IMR-90 (cell line): ENCODE data around the gene DNASE2. TPM values are rescaled to one million over a fixed set of nuclear protein-coding genes. Genes with fewer than 3 reads are reported as not detected.
"Not testable (repeated sequence)": the region's sequence is repeated elsewhere in the genome, so short reads cannot be mapped to it uniquely, and the experiment has no call there.

Experiments
- ATAC-seq: fragments of 200-7000 bp; cut with Tn5 transposase; 2 replicates; pipeline ENCODE4 v1.9.1; 2020; ENCODE audit warnings: low read depth, mild to moderate bottlenecking, moderate library complexity
- BruUV-seq: library from RNA; stranded (reverse); fragments of 400-500 nt; replicated peaks from 2 replicates; lab custom pipeline; 2021; lab: Mats Ljungman, UMichigan
- CTCF ChIA-PET: fragments of 300-600 bp; formaldehyde crosslinking; extraction: SDS; loops from one replicate; lab custom pipeline; 2021; ENCODE audit warnings: antibody characterized with exemption; lab: Yijun Ruan, JAX
- POLR2A ChIA-PET: fragments of 300-600 bp; sonication (Branson Sonifier 250); formaldehyde crosslinking; loops from one replicate; lab custom pipeline; 2022; ENCODE audit warnings: antibody characterized with exemption; ENCODE audit not compliant: unreplicated experiment; lab: Charles Lee
- DNase-seq: peaks from one replicate; pipeline ENCODE4 v3.0.0; 2013
- H2AFZ ChIP-seq: replicated peaks from 2 replicates; pipeline ENCODE3; 2013; ENCODE audit warnings: low read length, mild to moderate bottlenecking; ENCODE audit not compliant: poor library complexity
- H2AK5ac ChIP-seq: 2 replicates; pipeline ENCODE4 v1.6.1; 2013; ENCODE audit warnings: low read depth, low read length, inconsistent platforms
- H2AK9ac ChIP-seq: replicated peaks from 2 replicates; pipeline ENCODE3; 2013; ENCODE audit warnings: mild to moderate bottlenecking, low read depth, low read length, moderate library complexity; ENCODE audit not compliant: poor library complexity
- H2BK120ac ChIP-seq: 2 replicates; pipeline ENCODE4 v1.6.1; 2013; ENCODE audit warnings: low read depth, low read length, inconsistent platforms
- H2BK15ac ChIP-seq: 3 replicates; pipeline ENCODE4 v1.6.1; 2013; ENCODE audit warnings: low read depth, low read length, inconsistent platforms
- H2BK20ac ChIP-seq: 2 replicates; pipeline ENCODE4 v1.6.1; 2013; ENCODE audit warnings: low read depth, mild to moderate bottlenecking, inconsistent platforms, low read length, moderate library complexity
- H2BK5ac ChIP-seq: 2 replicates; pipeline ENCODE4 v1.6.1; 2013; ENCODE audit warnings: mild to moderate bottlenecking, low read depth, low read length, inconsistent platforms; ENCODE audit not compliant: poor library complexity, severe bottlenecking
- H3K14ac ChIP-seq: replicated peaks from 2 replicates; pipeline ENCODE4 v1.6.1; 2013; ENCODE audit warnings: low read depth, low read length, inconsistent platforms
- H3K18ac ChIP-seq: 2 replicates; pipeline ENCODE4 v1.6.1; 2013; ENCODE audit warnings: low read depth, low read length, control low read depth
- H3K23ac ChIP-seq: 2 replicates; pipeline ENCODE4 v1.6.1; 2013; ENCODE audit warnings: low read depth, low read length, inconsistent platforms
- H3K27ac ChIP-seq: 2 replicates; pipeline ENCODE4 v1.5.1; 2013; ENCODE audit warnings: mild to moderate bottlenecking, control low read depth, low read length; ENCODE audit not compliant: insufficient read depth
- H3K27me3 ChIP-seq: 2 replicates; pipeline ENCODE4 v1.6.1; 2013; ENCODE audit warnings: low read length; ENCODE audit not compliant: control insufficient read depth, insufficient read depth
- H3K36me3 ChIP-seq: 2 replicates; pipeline ENCODE4 v1.6.1; 2013; ENCODE audit warnings: low read length, mixed read lengths; ENCODE audit not compliant: control insufficient read depth, insufficient read depth
- H3K4ac ChIP-seq: 2 replicates; pipeline ENCODE4 v1.6.1; 2013; ENCODE audit warnings: low read depth, low read length, inconsistent platforms
- H3K4me1 ChIP-seq: 2 replicates; pipeline ENCODE4 v1.6.1; 2013; ENCODE audit warnings: low read length, mixed read lengths; ENCODE audit not compliant: control insufficient read depth, insufficient read depth
- H3K4me2 ChIP-seq: 2 replicates; pipeline ENCODE4 v1.6.1; 2013; ENCODE audit warnings: low read depth, mild to moderate bottlenecking, control low read depth, low read length, moderate library complexity
- H3K4me3 ChIP-seq: 2 replicates; pipeline ENCODE4 v1.5.1; 2013; ENCODE audit warnings: low read depth, mild to moderate bottlenecking, control low read depth, low read length, moderate library complexity; ENCODE audit not compliant: insufficient read depth
- H3K56ac ChIP-seq: 2 replicates; pipeline ENCODE4 v1.6.1; 2013; ENCODE audit warnings: low read length, inconsistent platforms; ENCODE audit not compliant: insufficient read depth; ENCODE audit errors: extremely low read depth
- H3K79me1 ChIP-seq, 2 experiments: 2 replicates each; pipeline ENCODE4 v1.6.1; 2013; ENCODE audit warnings: low read length in 2 of 2, inconsistent platforms in 1 of 2, low read depth in 1 of 2
- H3K9ac ChIP-seq: 2 replicates; pipeline ENCODE4 v1.6.1; 2013; ENCODE audit warnings: low read depth, low read length, control low read depth
- H3K9me1 ChIP-seq: 2 replicates; pipeline ENCODE4 v1.6.1; 2013; ENCODE audit warnings: low read length, inconsistent platforms; ENCODE audit not compliant: insufficient read depth
- H3K9me3 ChIP-seq: 2 replicates; pipeline ENCODE4 v1.6.1; 2013; ENCODE audit warnings: low read length; ENCODE audit not compliant: control insufficient read depth, insufficient read depth
- H4K20me1 ChIP-seq: 2 replicates; pipeline ENCODE4 v1.6.1; 2013; ENCODE audit warnings: low read length, inconsistent platforms; ENCODE audit not compliant: insufficient read depth
- H4K5ac ChIP-seq: 2 replicates; pipeline ENCODE4 v1.6.1; 2013; ENCODE audit warnings: mild to moderate bottlenecking, low read depth, low read length, control low read depth
- H4K8ac ChIP-seq, 2 experiments: 2 replicates each; pipeline ENCODE4 v1.6.1; 2013; ENCODE audit warnings: low read depth in 2 of 2, low read length in 2 of 2, control low read depth in 1 of 2, inconsistent platforms in 1 of 2
- H4K91ac ChIP-seq: 2 replicates; pipeline ENCODE4 v1.6.1; 2013; ENCODE audit warnings: low read depth, low read length, inconsistent platforms; ENCODE audit not compliant: insufficient read depth
- MAFK ChIP-seq: IDR thresholded peaks from 2 replicates; pipeline ENCODE4 v1.6.1; 2012; ENCODE audit warnings: low read depth, low read length, improper control_type of control experiment
- WGBS, 2 experiments: methylation state at CpG; one replicate each; pipeline versions ENCODE4 v1.1.5 to v1.1.7; 2013; ENCODE audit warnings: missing lambda C conversion rate in 2 of 2; ENCODE audit not compliant: insufficient read length in 1 of 2; ENCODE audit errors: extremely low coverage in 2 of 2; 5-methylcytosine and 5-hydroxymethylcytosine counted together
- dilution Hi-C: fragments of 300-500 bp; cut with HindIII; formaldehyde crosslinking; loops from one replicate; pipeline ENCODE4 v1.14.3; 2018; ENCODE audit warnings: low sequenced_read_pairs; ENCODE audit not compliant: unreplicated experiment
- in situ Hi-C: fragments of 300-500 bp; cut with MboI; formaldehyde crosslinking; loops from 3 replicates; pipeline ENCODE4 v1.14.3; 2019; ENCODE audit warnings: low sequenced_read_pairs, inconsistent platforms, mixed read lengths
- intact Hi-C: fragments of 100-400 bp; cut with micrococcal nuclease; formaldehyde crosslinking; loops from 2 replicates; pipeline ENCODE4 v1.10.0; 2022
- polyA plus RNA-seq, 3 experiments: library from polyadenylated mRNA; depleted of rRNA; stranded (reverse); fragments of >200 nt; gene quantifications; 2 replicates each; pipeline ENCODE4 v1.2.3, GENCODE V29; 2012; ENCODE audit warnings: low replicate concordance in 1 of 3
- total RNA-seq: library from RNA; depleted of rRNA; stranded (reverse); fragments of >200 nt; gene quantifications from 2 replicates; pipeline ENCODE4 v1.2.3, GENCODE V29; 2012

DNASE2 gene
- total and polyA plus RNA-seq, 2 of the 4 experiments (the other 2 are of a cell fraction) = 9.5 to 31.1 TPM

GRCh38 chr19:12915860-12916259 is 34.6 kb upstream of the DNASE2 start:
- H3K4me3 ChIP-seq, H3K14ac ChIP-seq, H2AFZ ChIP-seq, H3K18ac ChIP-seq, H4K20me1 ChIP-seq, DNase-seq, H2BK120ac ChIP-seq, H2BK5ac ChIP-seq, ATAC-seq, H4K5ac ChIP-seq, H4K8ac ChIP-seq, dilution Hi-C loops, BruUV-seq, in situ Hi-C loops, H3K27me3 ChIP-seq, H3K79me1 ChIP-seq, H3K23ac ChIP-seq, H2BK20ac ChIP-seq, H3K9me3 ChIP-seq, H3K4ac ChIP-seq, intact Hi-C loops, H3K27ac ChIP-seq, H3K4me1 ChIP-seq, H3K56ac ChIP-seq, H3K9me1 ChIP-seq, H3K36me3 ChIP-seq, H4K91ac ChIP-seq, H2BK15ac ChIP-seq, H2AK9ac ChIP-seq, H3K9ac ChIP-seq, H3K4me2 ChIP-seq, H2AK5ac ChIP-seq, POLR2A ChIA-PET: not testable (repeated sequence)
- CTCF ChIA-PET = interaction anchor here (0.6 kb wide), 1 partner anchor 26 kb away, joined by 3 read pairs; no protein-coding TSS in a partner anchor
- peak; percentile 27; the same call in 1 of the 2 replicates for TF ChIP-seq MAFK
- WGBS, 2 experiments = 70% methylated on average over 2 of the region's 4 CpGs; no CpG with 5 or more reads in 1 of the 2 experiments
